PC-3 (cell line): ENCODE measurements around the gene CACNA1I.

Experiments used
- EZH2 ChIP-seq: fragments of 300-600 bp; sonication (generic); IDR thresholded peaks from one replicate; pipeline ENCODE4 v1.6.1; 2017; ENCODE audit warnings: antibody characterized with exemption, mild to moderate bottlenecking, low read length; ENCODE audit not compliant: unreplicated experiment
- TF ChIP-seq, protein P1 (sequence below): fragments of 300-600 bp; sonication (generic); conservative IDR thresholded peaks from 2 replicates; pipeline ENCODE4 v1.5.1; 2017; ENCODE audit warnings: antibody characterized with exemption, low read depth, mild to moderate bottlenecking, low read length

DNA sequence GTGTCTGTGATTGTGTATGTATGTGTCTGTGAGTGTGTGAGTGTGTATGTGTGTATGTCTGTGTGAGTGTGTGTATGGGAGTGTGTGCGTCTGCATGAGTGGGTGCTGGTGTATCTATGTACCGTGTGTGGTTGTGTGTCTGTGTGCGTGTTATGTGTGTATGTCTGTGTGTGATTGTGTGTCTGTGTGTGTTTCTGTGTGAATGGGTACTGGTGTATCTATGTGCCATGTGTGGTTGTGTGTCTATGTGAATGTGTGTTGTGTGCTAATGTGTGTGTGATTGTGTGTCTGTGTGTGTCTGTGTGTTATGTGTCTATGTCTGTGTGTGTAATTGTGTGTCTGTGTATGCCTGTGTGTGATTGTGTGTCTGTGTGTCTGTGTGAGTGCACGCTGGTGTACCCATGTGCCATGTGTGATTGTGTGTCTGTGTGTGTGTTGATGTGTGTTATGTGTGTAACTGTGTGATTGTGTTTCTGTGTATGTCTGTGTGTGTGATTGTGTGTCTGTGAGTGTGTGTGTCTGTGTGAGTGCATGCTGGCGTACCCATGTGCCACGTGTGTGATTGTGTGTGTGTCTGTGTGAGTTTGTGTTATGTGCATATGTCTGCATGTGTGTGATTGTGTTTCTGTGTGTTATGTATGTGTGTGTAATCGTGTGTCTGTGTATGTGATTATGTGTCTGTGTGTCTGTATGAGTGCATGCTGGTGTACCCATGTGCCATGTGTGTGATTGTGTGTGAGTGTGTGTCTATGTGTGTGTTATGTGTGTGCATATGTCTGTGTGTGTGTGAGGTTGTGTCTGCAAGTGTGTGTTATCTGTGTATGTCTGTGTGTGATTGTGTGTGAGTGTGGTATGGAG, 6.8 kb upstream of the CACNA1I start:
- TF ChIP-seq, protein P1, sequence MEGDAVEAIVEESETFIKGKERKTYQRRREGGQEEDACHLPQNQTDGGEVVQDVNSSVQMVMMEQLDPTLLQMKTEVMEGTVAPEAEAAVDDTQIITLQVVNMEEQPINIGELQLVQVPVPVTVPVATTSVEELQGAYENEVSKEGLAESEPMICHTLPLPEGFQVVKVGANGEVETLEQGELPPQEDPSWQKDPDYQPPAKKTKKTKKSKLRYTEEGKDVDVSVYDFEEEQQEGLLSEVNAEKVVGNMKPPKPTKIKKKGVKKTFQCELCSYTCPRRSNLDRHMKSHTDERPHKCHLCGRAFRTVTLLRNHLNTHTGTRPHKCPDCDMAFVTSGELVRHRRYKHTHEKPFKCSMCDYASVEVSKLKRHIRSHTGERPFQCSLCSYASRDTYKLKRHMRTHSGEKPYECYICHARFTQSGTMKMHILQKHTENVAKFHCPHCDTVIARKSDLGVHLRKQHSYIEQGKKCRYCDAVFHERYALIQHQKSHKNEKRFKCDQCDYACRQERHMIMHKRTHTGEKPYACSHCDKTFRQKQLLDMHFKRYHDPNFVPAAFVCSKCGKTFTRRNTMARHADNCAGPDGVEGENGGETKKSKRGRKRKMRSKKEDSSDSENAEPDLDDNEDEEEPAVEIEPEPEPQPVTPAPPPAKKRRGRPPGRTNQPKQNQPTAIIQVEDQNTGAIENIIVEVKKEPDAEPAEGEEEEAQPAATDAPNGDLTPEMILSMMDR: no peak
- no peak for TF ChIP-seq EZH2
